HG03159 (cell line): ENCODE measurements around the gene DTHD1.
A peak's percentile ranks its signal among the peaks of the same experiment; 100 is the strongest.

Source experiments
- ATAC-seq: cut with Tn5 transposase; IDR thresholded peaks from one replicate; pipeline ENCODE4 v1.9.1; 2021; ENCODE audit warnings: mild to moderate bottlenecking, moderate library complexity; ENCODE audit not compliant: unreplicated experiment

DTHD1 gene

DNA sequence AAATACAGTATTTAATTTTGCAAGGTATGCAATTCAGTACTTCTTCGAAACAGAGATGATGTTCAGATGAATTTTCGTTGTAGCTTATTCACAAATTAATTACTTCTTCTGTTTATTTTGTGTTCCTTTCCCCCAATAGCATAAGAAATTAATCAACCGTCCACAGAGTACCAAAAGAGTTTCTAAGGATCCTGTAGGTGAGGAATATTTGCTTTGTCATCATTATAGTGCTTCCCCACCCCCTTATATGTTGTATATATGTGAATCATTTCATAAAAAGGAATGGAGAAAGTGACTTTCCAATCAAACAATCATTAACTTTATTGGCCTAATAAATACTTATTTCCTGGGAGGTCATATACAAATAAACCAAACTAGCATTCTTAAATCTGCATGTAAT lies 57.6 kb downstream of the DTHD1 start:
- ATAC-seq, result no peak

- ATAC-seq, result no peak
Observed at GRCh38 chr4:36341936-36342335, 60.5 kb downstream of the DTHD1 start.

GRCh38 chr4:36343501-36344175 lies 62.2 kb downstream of the DTHD1 start:
- ATAC-seq, result no peak

GRCh38 chr4:36348403-36348938 lies 67.1 kb downstream of the DTHD1 start:
- ATAC-seq, result peak; percentile 85

- no peak for ATAC-seq
Observed at GRCh38 chr4:36349938-36350549, 68.6 kb downstream of the DTHD1 start.

- ATAC-seq, result peak; percentile 60
Observed at GRCh38 chr4:36351082-36351666, 69.8 kb downstream of the DTHD1 start.

- ATAC-seq, result no peak
Observed at GRCh38 chr4:36353998-36354397, 72.6 kb downstream of the DTHD1 start.

DNA sequence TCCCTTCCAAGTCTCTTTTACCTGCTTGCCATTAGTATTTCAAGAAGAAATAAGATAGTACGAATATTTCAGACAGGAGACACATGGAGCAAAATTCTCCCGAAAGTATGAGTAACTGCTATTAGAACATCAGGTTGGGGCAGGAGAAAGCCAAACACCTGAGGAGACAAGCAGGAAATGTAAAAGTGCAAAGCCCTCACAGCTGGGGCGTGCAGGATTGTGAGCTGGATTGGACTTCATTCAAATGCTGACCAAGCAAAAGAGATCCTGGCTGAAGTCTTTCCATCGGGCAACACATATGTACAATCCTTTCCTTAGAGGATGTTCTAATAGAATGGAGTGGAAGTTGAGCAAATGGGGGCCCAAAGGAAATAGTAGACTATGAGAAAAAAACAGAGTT lies 76.8 kb downstream of the DTHD1 start:
- ATAC-seq, result no peak

- no peak for ATAC-seq
Observed at GRCh38 chr4:36360755-36361154, 79.3 kb downstream of the DTHD1 start.

DNA sequence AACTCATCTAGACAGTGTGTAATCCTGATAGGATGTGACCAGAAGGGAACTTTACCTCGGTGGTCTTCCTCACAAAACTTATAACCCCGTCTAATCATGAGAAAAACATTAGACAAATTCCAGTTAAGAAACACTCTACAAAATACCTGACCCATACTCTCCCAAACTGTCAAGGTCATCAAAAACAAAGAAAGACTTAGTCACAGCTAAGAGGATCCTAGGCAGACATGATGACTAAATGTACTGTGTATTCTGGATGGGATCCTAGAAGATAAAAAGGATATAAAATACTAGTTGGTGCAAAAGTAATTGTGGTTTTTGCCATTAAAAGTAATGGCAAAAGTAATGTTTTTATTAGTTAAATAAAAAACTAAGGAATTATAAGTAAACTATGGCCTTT lies 81.6 kb downstream of the DTHD1 start:
- ATAC-seq, result no peak

DNA sequence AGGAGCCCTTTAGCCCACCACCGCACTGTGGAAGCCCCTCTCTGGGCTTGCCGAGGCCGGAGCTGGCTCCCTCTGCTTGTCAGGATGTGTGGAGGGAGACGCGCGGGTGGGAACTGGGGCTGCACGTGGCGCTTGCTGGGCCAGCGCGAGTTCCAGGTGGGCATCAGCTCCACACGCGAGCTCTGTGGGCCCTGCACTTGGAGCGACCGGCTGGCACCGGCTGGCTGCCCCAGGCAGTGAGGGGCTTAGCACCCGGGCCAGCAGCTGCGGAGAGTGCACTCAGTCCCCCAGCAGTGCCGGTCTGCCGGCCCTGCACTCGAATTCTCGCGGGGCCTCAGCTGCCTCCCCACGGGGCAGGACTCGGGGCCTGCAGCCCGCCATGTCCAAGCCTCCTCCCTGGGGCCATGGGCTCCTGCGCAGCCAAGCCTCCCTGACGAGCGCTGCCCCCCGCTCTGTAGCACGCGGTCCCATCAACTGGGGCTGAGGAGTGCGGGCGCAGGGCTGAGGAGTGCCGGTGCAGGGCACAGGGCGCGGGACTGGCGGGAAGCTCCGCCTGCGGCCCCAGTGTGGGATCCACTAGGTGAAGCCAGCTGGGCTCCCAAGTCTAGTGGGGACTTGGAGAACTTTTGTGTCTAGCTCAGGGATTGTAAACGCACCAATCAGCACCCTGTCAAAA lies 93.6 kb downstream of the DTHD1 start:
- no peak for ATAC-seq

- peak; percentile 89 for ATAC-seq
Observed at GRCh38 chr4:36385951-36386571, 104.6 kb downstream of the DTHD1 start.

DNA sequence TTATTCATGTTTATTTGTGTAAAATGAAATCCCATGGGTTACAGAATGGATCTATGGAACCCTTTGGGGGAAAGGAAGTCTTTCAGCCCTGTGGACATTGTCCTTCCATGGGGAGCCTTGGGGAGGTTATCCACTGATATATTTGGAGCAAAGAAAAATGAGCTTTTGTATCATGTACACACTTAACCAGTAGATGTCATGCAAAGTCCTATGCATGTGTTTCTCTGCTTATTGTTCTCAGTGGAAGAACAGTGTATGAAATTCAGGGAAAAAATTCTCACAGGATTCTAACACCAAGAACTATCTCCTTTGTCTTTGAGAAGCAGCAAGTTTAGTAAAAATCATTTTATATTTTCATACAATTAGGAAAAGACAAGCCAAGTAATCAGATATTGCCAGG lies 105.3 kb downstream of the DTHD1 start:
- no peak for ATAC-seq

DNA sequence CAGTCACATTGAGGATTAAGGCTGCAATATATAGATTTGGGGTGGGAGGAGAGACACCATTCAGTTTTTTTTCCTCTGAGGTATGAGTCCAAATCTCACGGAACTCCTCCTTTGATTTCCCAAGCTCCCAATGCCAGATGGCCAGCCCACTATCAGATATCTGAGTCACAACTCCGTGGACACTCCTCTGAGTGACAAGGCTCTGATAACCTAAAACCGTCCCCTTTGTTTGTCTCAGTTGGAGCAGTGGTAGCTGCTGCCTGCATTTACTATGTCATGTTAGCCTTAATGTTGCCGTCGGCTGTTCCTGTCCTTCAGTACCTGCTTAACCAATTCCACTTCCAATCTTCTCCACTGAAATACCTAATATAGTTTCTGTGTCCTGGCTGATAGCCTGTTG lies 107.3 kb downstream of the DTHD1 start:
- ATAC-seq, result no peak

- no peak for ATAC-seq
Observed at GRCh38 chr4:36391411-36391810, 110.0 kb downstream of the DTHD1 start.

GRCh38 chr4:36392024-36392423 lies 110.6 kb downstream of the DTHD1 start:
- ATAC-seq, result no peak

GRCh38 chr4:36392916-36393315 lies 111.5 kb downstream of the DTHD1 start:
- no peak for ATAC-seq
